ENCODE measurements around the gene RNF145.

DNA sequence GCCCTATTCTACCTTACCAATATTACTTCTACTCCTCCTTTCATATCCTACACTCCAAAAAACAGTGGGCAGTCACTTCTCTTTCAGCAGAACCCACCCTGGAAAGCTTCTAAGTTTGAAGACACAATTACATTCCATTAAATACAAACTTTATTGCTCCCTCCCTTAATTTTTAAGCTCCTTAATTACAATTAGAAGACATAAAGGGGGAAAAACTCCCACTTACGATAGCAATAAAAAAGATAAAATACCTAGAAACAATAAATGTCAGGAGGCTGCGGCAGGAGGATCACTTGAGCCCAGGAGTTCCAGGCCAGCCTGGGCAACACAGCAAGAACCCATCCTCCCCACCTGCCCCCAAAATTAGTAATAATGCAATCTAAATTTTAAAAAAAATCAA is 9.6 kb downstream of the RNF145 start:
- TF ChIP-seq, protein P1, sequence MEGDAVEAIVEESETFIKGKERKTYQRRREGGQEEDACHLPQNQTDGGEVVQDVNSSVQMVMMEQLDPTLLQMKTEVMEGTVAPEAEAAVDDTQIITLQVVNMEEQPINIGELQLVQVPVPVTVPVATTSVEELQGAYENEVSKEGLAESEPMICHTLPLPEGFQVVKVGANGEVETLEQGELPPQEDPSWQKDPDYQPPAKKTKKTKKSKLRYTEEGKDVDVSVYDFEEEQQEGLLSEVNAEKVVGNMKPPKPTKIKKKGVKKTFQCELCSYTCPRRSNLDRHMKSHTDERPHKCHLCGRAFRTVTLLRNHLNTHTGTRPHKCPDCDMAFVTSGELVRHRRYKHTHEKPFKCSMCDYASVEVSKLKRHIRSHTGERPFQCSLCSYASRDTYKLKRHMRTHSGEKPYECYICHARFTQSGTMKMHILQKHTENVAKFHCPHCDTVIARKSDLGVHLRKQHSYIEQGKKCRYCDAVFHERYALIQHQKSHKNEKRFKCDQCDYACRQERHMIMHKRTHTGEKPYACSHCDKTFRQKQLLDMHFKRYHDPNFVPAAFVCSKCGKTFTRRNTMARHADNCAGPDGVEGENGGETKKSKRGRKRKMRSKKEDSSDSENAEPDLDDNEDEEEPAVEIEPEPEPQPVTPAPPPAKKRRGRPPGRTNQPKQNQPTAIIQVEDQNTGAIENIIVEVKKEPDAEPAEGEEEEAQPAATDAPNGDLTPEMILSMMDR (IDR thresholded peaks at IDR 0.05): no peak
- TF ChIP-seq POLR2A (IDR thresholded peaks at IDR 0.05): no peak

All from esophagus squamous epithelium (tissue), 4 donors.